Esophagus squamous epithelium (tissue), 4 donors: Measurements from ENCODE around the gene PDZRN3.

Experiments used
- CTCF ChIP-seq, 6 experiments: fragments of 450-650 bp in 4 of 6; fragments of 200-600 bp in 2 of 6; sonication (generic) in 2 of 6; IDR thresholded peaks; one replicate each; pipeline ENCODE4 v1.5.1; 2016 to 2019; ENCODE audit warnings: antibody characterized with exemption in 6 of 6, mild to moderate bottlenecking in 4 of 6, moderate library complexity in 4 of 6
- POLR2A ChIP-seq, 4 donors: fragments of 450-650 bp; IDR thresholded peaks; one replicate each; pipeline ENCODE4 v1.6.1; 2017; ENCODE audit warnings: antibody characterized with exemption in 4 of 4, mild to moderate bottlenecking in 4 of 4, moderate library complexity in 3 of 4

DNA sequence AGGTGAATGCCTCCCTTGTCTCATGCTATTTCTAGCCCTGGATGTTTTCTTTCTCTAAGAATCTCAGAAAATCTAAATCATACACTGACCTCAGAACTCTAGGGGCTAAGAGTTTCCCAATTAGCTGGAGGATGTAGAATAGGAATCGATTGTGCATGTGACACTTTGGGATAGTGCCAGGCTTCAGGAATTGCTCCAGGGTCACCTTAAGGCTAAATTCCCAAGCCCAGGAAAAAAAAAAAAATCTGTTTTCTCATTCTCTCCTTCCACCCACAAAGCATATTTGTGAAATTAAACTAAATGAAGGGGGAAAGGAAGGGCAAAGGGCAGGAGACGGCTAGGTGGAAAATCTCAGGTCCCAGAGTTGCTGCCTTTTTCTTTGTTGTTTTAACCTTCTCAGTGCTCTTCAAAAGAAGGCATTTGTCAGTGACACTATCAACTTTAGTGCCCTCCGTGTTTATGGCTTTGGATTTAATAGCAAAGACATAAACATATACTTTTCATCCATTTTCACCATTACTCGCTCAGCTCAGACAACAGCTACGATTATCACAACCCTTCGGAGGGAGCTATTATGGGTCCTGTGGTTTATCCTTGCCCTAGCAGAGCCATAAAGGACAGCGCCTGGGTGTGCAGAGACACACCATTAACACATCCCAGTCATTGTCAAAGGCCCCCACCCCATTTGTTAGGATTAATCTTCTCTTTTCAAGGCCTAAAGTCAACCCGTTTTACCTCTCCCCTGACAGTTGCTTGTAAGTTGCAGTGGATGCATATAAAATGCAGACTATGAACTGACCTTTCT is 271.7 kb downstream of the PDZRN3 start:
- TF ChIP-seq CTCF (IDR thresholded peaks at IDR 0.05), result no peak
- no peak for TF ChIP-seq POLR2A (IDR thresholded peaks at IDR 0.05)
